ENCODE measurements around the gene ITGB6. TPM values are rescaled to one million over a fixed set of nuclear protein-coding genes. Genes with fewer than 3 reads are reported as not detected.
A peak's percentile ranks its signal among the peaks of the same experiment; 100 is the strongest.

Gene ITGB6
- total RNA-seq, 2 experiments from 2014 or later, result not detected

DNA sequence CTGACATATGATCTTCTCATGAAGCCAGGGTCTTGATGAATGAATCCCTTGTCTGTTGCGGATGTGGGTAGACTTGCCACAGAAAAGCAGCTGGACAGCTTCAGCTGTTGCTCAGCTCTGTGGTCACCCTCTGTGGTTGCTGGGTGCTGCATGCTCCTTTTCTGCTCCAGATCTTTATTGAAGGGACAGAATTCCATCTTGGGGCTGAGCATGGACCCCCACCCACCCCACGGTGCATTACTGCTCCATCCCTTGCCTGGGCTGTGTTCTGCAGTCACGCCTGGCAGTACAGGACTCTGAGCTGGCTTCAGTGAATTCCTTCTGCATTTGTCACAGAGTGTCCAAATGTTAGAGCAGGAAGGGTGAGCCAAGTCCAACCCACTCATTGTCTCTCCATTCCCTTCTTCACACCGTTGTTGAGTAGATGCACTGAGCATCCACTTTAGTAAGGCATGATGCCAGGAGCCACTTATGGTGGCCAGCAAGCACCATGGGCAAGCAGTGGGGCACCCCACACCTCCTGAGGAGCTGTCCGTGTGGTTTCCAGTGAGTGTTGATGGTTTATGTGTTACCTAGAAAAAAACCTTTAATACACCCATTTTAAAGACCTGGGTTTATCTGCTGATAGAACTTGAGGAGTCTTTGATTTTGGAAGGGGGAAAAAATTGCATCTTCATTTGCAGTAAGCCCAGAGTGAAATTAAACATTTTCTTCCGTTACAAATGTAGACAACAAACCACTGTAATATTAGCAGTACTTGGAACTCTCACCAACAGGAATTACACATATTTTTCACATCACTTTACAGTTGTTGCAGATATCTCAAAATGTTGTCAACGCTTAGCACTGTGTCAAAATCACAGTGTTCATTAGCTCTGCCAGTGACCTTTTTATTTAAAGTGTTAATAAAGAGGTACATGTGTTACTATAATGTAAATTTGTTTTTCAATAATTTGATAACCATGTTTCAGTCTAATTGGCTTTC lies 14.7 kb upstream of the ITGB6 start:
- H3K9me3 Mint-ChIP-seq (ENCODE audit: insufficient read depth), result no peaks in the 10 kb centered on the region
- peaks cover 4% of the 10 kb centered on the region for H3K4me1 Mint-ChIP-seq (ENCODE audit: low read depth)
- H3K27me3 Mint-ChIP-seq (ENCODE audit: low read depth), result peaks cover 20% of the 10 kb centered on the region
- no peak overlapping the region for H3K27ac Mint-ChIP-seq
- ChIA-PET CTCF (interaction anchor here (0.6 to 1.4 kb wide), 3 partner anchors 10 to 105 kb away, joined by 3 to 4 read pairs (median 3); no protein-coding TSS in a partner anchor), POLR2A (no interaction called here)
- H3K36me3 Mint-ChIP-seq (ENCODE audit: low read depth), result no peaks in the 10 kb centered on the region
- no peak overlapping the region for H3K4me3 Mint-ChIP-seq
- no peak for DNase-seq
- no peak for ATAC-seq

DNA sequence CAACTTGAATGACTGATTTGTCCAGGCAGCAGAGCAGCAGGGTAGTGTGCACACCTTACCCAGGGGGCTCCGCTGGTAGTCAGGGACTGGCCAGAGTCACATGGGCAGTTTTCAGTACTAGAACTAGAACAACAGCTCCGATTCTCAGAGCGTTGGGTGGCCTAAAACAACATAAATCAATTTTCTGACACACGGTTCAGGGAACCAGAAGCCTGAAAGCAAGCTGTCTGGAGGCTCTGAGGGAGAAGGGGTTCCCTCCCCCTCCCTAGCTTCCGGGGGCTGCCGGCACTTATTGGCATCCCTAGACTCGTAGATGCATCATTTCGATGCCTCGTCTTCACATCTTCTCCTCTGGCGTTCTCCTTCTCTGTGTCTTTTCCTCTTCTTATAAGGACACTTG lies 13.4 kb upstream of the ITGB6 start:
- ATAC-seq, result no peak
- Mint-ChIP-seq H3K36me3 (ENCODE audit: low read depth) (no peaks in the 10 kb centered on the region), H3K27me3 (ENCODE audit: low read depth) (peaks cover 20% of the 10 kb centered on the region), H3K27ac (no peak overlapping the region), H3K4me3 (no peak overlapping the region), H3K4me1 (ENCODE audit: low read depth) (peaks cover 6% of the 10 kb centered on the region), H3K9me3 (ENCODE audit: insufficient read depth) (no peaks in the 10 kb centered on the region)
- CTCF ChIA-PET, result interaction anchor here (1.3 to 1.4 kb wide), 2 partner anchors 12 to 20 kb away, joined by 3 to 4 read pairs; no protein-coding TSS in a partner anchor
- POLR2A ChIA-PET, result no interaction called here
- no peak for DNase-seq

- ATAC-seq (peak; percentile 88), DNase-seq (peak; percentile 76)
- ChIA-PET POLR2A (no interaction called here), CTCF (interaction anchor here (0.7 to 4.0 kb wide), 12 partner anchors 9 to 855 kb away, joined by 3 to 24 read pairs (median 4); partner anchors contain the start of gene ITGB6)
- Mint-ChIP-seq H3K4me3 (no peak overlapping the region), H3K36me3 (ENCODE audit: low read depth) (no peaks in the 10 kb centered on the region), H3K9me3 (ENCODE audit: insufficient read depth) (no peaks in the 10 kb centered on the region), H3K27ac (no peak overlapping the region), H3K4me1 (ENCODE audit: low read depth) (peaks cover 18% of the 10 kb centered on the region), H3K27me3 (ENCODE audit: low read depth) (peaks cover 14% of the 10 kb centered on the region)
Measured at GRCh38 chr2:160210599-160211138, 10.6 kb upstream of the ITGB6 start.

- Mint-ChIP-seq H3K4me3 (no peak overlapping the region), H3K36me3 (ENCODE audit: low read depth) (no peaks in the 10 kb centered on the region), H3K4me1 (ENCODE audit: low read depth) (peaks cover 18% of the 10 kb centered on the region), H3K27me3 (ENCODE audit: low read depth) (peaks cover 9% of the 10 kb centered on the region), H3K27ac (no peak overlapping the region), H3K9me3 (ENCODE audit: insufficient read depth) (no peaks in the 10 kb centered on the region)
- CTCF ChIA-PET, result interaction anchor here (0.7 to 4.0 kb wide), 12 partner anchors 9 to 855 kb away, joined by 3 to 24 read pairs (median 4); partner anchors contain the start of gene ITGB6
- no peak for DNase-seq
- POLR2A ChIA-PET, result no interaction called here
- ATAC-seq, result no peak
Measured at GRCh38 chr2:160209516-160209856, 9.4 kb upstream of the ITGB6 start.

GRCh38 chr2:160208655-160209515 lies 8.8 kb upstream of the ITGB6 start:
- Mint-ChIP-seq H3K4me1 (ENCODE audit: low read depth) (peaks cover 18% of the 10 kb centered on the region), H3K27me3 (ENCODE audit: low read depth) (peaks cover 6% of the 10 kb centered on the region), H3K4me3 (no peak overlapping the region), H3K9me3 (ENCODE audit: insufficient read depth) (no peaks in the 10 kb centered on the region), H3K36me3 (ENCODE audit: low read depth) (no peaks in the 10 kb centered on the region), H3K27ac (no peak overlapping the region)
- ATAC-seq (no peak), DNase-seq (no peak)
- ChIA-PET POLR2A (no interaction called here), CTCF (interaction anchor here (1.0 to 4.0 kb wide), 12 partner anchors 9 to 98 kb away, joined by 3 to 24 read pairs (median 4); partner anchors contain the start of gene ITGB6)

GRCh38 chr2:160207804-160208654 lies 8.0 kb upstream of the ITGB6 start:
- no peak overlapping the region for H3K27ac Mint-ChIP-seq
- H3K4me1 Mint-ChIP-seq (ENCODE audit: low read depth), result peaks cover 18% of the 10 kb centered on the region
- ChIA-PET POLR2A (no interaction called here), CTCF (interaction anchor here (1.0 to 1.2 kb wide), 3 partner anchors 44 to 97 kb away, joined by 3 to 7 read pairs (median 3); no protein-coding TSS in a partner anchor)
- H3K36me3 Mint-ChIP-seq (ENCODE audit: low read depth), result no peaks in the 10 kb centered on the region
- H3K4me3 Mint-ChIP-seq, result no peak overlapping the region
- H3K9me3 Mint-ChIP-seq (ENCODE audit: insufficient read depth), result no peaks in the 10 kb centered on the region
- H3K27me3 Mint-ChIP-seq (ENCODE audit: low read depth), result peaks cover 4% of the 10 kb centered on the region
- DNase-seq (no peak), ATAC-seq (peak; percentile 42)

DNA sequence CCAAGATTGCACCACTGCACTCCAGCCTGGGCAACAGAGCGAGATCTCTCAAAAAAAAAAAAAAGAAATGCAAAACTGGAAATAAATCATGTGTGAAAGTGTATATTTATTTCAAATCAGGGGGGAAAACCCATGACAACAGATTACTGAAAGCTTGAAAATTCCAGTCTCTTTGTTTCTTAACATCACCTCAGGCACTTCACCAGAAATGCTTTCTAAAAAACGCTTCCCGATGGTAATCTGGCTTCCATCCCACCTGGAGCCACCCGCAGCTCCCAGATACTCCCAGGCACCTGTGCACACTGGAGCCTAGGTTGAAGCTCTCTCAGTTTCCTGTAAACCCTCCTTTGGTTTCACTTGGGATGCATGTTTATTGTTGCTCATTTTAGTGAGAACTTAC lies 7.2 kb upstream of the ITGB6 start:
- peaks cover 4% of the 10 kb centered on the region for H3K27me3 Mint-ChIP-seq (ENCODE audit: low read depth)
- CTCF ChIA-PET, result interaction anchor here (1.0 to 1.2 kb wide), 2 partner anchors 45 to 97 kb away, joined by 3 to 7 read pairs; no protein-coding TSS in a partner anchor
- H3K9me3 Mint-ChIP-seq (ENCODE audit: insufficient read depth), result no peaks in the 10 kb centered on the region
- DNase-seq (no peak), ATAC-seq (no peak)
- POLR2A ChIA-PET, result no interaction called here
- peaks cover 18% of the 10 kb centered on the region for H3K4me1 Mint-ChIP-seq (ENCODE audit: low read depth)
- H3K27ac Mint-ChIP-seq, result no peak overlapping the region
- no peak overlapping the region for H3K4me3 Mint-ChIP-seq
- H3K36me3 Mint-ChIP-seq (ENCODE audit: low read depth), result no peaks in the 10 kb centered on the region

DNA sequence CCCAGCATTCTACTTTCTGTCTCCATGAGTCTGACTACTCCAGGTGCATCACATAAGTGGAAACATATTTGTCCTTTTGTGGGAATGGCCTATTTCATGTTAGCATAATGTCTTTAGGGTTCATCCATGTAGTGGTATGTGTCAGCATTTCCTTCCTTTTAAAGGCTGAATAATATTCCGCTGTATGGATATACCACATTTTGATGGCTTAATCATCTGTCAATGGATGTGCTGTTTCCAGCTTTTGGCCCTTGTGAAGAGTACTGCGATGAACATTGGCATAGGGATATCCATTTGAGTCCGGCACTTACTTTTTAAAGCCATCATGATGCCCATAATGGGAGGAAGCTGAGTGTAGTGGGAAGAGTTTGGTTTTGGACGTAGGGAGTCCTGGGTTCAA lies 6.4 kb upstream of the ITGB6 start:
- CTCF ChIA-PET, result no interaction called here
- no peak for DNase-seq
- Mint-ChIP-seq H3K4me1 (ENCODE audit: low read depth) (peaks cover 18% of the 10 kb centered on the region), H3K27me3 (ENCODE audit: low read depth) (peaks cover 1% of the 10 kb centered on the region), H3K36me3 (ENCODE audit: low read depth) (no peaks in the 10 kb centered on the region), H3K4me3 (no peak overlapping the region), H3K27ac (no peak overlapping the region), H3K9me3 (ENCODE audit: insufficient read depth) (no peaks in the 10 kb centered on the region)
- no peak for ATAC-seq
- POLR2A ChIA-PET, result no interaction called here

DNA sequence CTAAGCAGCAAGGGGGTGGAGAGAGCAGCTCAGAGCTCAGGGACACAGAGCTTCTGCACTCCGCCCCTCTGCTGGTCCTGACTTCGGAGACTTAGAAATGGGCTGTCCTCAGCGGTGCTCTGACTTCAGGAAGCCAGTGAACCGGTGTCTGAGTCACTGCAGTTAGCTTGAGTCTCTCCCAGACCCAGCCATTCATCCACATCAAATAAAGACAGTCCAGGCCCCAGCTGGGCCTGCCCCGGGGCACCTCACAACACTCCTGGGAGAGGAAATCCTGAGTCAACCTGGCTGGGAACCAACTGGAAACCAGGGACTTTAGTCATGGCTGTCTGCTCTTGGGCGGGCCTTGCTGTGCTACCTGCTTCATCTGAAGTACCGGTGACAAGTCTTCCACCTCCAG lies 5.4 kb upstream of the ITGB6 start:
- peak; percentile 25 for ATAC-seq
- H3K36me3 Mint-ChIP-seq (ENCODE audit: low read depth), result no peaks in the 10 kb centered on the region
- no peak overlapping the region for H3K4me3 Mint-ChIP-seq
- H3K4me1 Mint-ChIP-seq (ENCODE audit: low read depth), result peaks cover 15% of the 10 kb centered on the region
- no peaks in the 10 kb centered on the region for H3K27me3 Mint-ChIP-seq (ENCODE audit: low read depth)
- H3K27ac Mint-ChIP-seq, result no peak overlapping the region
- POLR2A ChIA-PET, result interaction anchor here (0.6 kb wide), 2 partner anchors 209 to 223 kb away, joined by 3 read pairs; no protein-coding TSS in a partner anchor
- CTCF ChIA-PET, result no interaction called here
- DNase-seq, result no peak
- no peaks in the 10 kb centered on the region for H3K9me3 Mint-ChIP-seq (ENCODE audit: insufficient read depth)

DNA sequence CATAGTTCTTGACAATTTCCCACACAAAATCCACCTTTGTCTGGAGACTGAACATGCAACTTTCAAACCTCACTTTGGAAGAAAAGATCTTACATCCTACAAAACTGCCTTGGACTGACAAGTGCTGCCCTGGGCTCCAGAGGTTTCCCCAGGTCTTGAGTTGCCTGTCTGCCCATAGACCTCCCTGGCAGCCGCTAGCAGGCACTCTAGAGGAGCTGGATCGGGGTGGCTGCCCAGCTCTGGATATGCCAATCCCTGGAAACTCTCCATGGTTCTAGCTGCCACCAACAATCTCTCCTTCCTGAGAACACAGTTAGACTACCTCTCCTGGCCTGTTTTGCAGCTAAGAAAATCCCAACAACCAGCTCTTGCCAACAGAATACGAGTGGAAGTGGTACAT lies 3.4 kb upstream of the ITGB6 start:
- Mint-ChIP-seq H3K9me3 (ENCODE audit: insufficient read depth) (no peaks in the 10 kb centered on the region), H3K27ac (no peak overlapping the region), H3K4me1 (ENCODE audit: low read depth) (peaks cover 11% of the 10 kb centered on the region), H3K27me3 (ENCODE audit: low read depth) (peaks cover 3% of the 10 kb centered on the region), H3K36me3 (ENCODE audit: low read depth) (no peaks in the 10 kb centered on the region), H3K4me3 (no peak overlapping the region)
- CTCF ChIA-PET, result no interaction called here
- POLR2A ChIA-PET, result interaction anchor here (0.7 kb wide), 1 partner anchor 965 kb away, joined by 3 read pairs; no protein-coding TSS in a partner anchor
- ATAC-seq (no peak), DNase-seq (no peak)

DNA sequence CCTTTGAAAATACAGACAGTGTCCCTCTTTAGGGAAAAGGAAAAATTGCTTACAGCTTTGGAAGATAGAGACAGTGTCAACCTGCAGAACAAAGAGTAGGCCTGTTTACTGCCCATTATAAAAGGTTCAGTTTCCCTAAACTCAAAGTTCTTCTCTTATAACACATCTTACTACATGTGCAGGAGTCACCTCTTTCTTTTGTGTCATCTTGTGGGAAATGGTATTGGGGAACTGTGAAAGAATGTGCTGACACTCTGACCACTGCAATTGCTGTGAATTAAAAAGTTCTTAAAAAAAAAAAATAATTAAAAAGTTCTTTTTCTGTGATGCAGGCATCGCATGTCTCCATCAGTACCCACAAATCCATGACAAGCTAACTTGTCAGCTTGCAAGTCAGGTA lies 2.9 kb upstream of the ITGB6 start:
- CTCF ChIA-PET, result no interaction called here
- Mint-ChIP-seq H3K36me3 (ENCODE audit: low read depth) (no peaks in the 10 kb centered on the region), H3K9me3 (ENCODE audit: insufficient read depth) (no peaks in the 10 kb centered on the region), H3K4me3 (no peak overlapping the region), H3K27me3 (ENCODE audit: low read depth) (peaks cover 3% of the 10 kb centered on the region), H3K4me1 (ENCODE audit: low read depth) (peaks cover 7% of the 10 kb centered on the region), H3K27ac (no peak overlapping the region)
- POLR2A ChIA-PET, result interaction anchor here (0.7 kb wide), 1 partner anchor 966 kb away, joined by 3 read pairs; no protein-coding TSS in a partner anchor
- no peak for DNase-seq
- no peak for ATAC-seq

All from activated CD8-positive, alpha-beta T cell treated with anti-CD3 and anti-CD28 coated beads, Interleukin-2, amount 10 ng/mL, durations not matched to agents 7 days and 5 days (primary cell).